ENCODE results near the gene SWAP70.

The SWAP70 gene

GRCh38 chr11:9651899-9652748, 11.8 kb upstream of the SWAP70 start:
- no peak for DNase-seq

GRCh38 chr11:9653871-9654270, 10.0 kb upstream of the SWAP70 start:
- no peak for DNase-seq

GRCh38 chr11:9656864-9657263, 7.0 kb upstream of the SWAP70 start:
- DNase-seq: no peak

GRCh38 chr11:9657531-9657930, 6.3 kb upstream of the SWAP70 start:
- no peak for DNase-seq

- no peak for DNase-seq
Observed at GRCh38 chr11:9660886-9661285, 3.0 kb upstream of the SWAP70 start.

GRCh38 chr11:9662273-9662672, 1.6 kb upstream of the SWAP70 start:
- DNase-seq: no peak

GRCh38 chr11:9664276-9665171, 647 bp downstream of the SWAP70 start:
- DNase-seq: no peak

- no peak for DNase-seq
Observed at GRCh38 chr11:9665749-9666148, 1.9 kb downstream of the SWAP70 start.

- no peak for DNase-seq
Observed at GRCh38 chr11:9669954-9670353, 6.1 kb downstream of the SWAP70 start.

GRCh38 chr11:9672288-9672916, 8.5 kb downstream of the SWAP70 start:
- DNase-seq: no peak

GRCh38 chr11:9672918-9673317, 9.0 kb downstream of the SWAP70 start:
- DNase-seq: no peak

- no peak for DNase-seq
Observed at GRCh38 chr11:9675691-9676090, 11.8 kb downstream of the SWAP70 start.

GRCh38 chr11:9677951-9678350, 14.1 kb downstream of the SWAP70 start:
- DNase-seq: no peak

GRCh38 chr11:9678576-9678975, 14.7 kb downstream of the SWAP70 start:
- DNase-seq: no peak

- no peak for DNase-seq
Observed at GRCh38 chr11:9680028-9680427, 16.2 kb downstream of the SWAP70 start.

- DNase-seq: no peak
Observed at GRCh38 chr11:9681583-9682372, 17.9 kb downstream of the SWAP70 start.

- DNase-seq: no peak
Observed at GRCh38 chr11:9687711-9688477, 24.0 kb downstream of the SWAP70 start.

- DNase-seq: no peak
Observed at GRCh38 chr11:9688716-9689511, 25.0 kb downstream of the SWAP70 start.

- DNase-seq: no peak
Observed at GRCh38 chr11:9689721-9690120, 25.8 kb downstream of the SWAP70 start.

- no peak for DNase-seq
Observed at GRCh38 chr11:9691865-9692264, 28.0 kb downstream of the SWAP70 start.

GRCh38 chr11:9692691-9693090, 28.8 kb downstream of the SWAP70 start:
- no peak for DNase-seq
